RWPE1 (cell line): ENCODE measurements around the gene PLXDC2.

Experiments
- CTCF ChIA-PET: fragments of 350-600 bp; sonication (Branson Sonifier 250); formaldehyde crosslinking; extraction: SDS; loops from one replicate; lab custom pipeline; 2021; lab: Yijun Ruan, JAX
- POLR2A ChIA-PET: fragments of 400-600 bp; formaldehyde crosslinking; extraction: SDS; loops from one replicate; lab custom pipeline; 2020; ENCODE audit warnings: antibody characterized with exemption; ENCODE audit not compliant: low non-redundant PET; lab: Yijun Ruan, JAX
- DNase-seq: peaks from one replicate; pipeline ENCODE4 v3.0.0; 2012; ENCODE audit warnings: low spot score
- H3K27ac ChIP-seq: fragments of 450-650 bp; 2 replicates; pipeline ENCODE4 v1.5.1; 2017
- TF ChIP-seq, protein P1 (sequence below): fragments of 450-650 bp; conservative IDR thresholded peaks from 2 replicates; pipeline ENCODE4 v1.5.1; 2017; ENCODE audit warnings: low read depth, mild to moderate bottlenecking

Gene PLXDC2

DNA sequence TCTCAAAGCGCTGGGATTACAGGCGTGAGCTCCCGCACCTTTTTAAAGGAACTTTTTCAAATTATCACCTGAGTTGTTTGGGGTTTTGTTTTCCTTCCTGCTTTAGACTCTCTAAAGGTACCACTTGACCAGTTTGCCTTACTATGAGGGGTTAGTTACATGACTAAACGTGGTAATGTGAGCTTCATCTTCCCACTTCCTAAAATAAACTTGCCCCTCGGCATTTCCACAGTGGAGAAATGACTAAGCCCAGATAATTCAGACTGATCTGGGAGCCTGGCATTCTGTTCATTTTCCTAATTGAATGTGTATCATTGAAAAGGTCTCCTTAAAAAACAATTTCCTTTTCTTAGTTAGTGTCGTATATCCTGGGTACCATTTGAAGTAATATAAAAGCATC, 163.4 kb downstream of the PLXDC2 start:
- no peak for DNase-seq
- POLR2A ChIA-PET, result no interaction called here
- no peak overlapping the region for H3K27ac ChIP-seq
- CTCF ChIA-PET, result no interaction called here
- TF ChIP-seq, protein P1, sequence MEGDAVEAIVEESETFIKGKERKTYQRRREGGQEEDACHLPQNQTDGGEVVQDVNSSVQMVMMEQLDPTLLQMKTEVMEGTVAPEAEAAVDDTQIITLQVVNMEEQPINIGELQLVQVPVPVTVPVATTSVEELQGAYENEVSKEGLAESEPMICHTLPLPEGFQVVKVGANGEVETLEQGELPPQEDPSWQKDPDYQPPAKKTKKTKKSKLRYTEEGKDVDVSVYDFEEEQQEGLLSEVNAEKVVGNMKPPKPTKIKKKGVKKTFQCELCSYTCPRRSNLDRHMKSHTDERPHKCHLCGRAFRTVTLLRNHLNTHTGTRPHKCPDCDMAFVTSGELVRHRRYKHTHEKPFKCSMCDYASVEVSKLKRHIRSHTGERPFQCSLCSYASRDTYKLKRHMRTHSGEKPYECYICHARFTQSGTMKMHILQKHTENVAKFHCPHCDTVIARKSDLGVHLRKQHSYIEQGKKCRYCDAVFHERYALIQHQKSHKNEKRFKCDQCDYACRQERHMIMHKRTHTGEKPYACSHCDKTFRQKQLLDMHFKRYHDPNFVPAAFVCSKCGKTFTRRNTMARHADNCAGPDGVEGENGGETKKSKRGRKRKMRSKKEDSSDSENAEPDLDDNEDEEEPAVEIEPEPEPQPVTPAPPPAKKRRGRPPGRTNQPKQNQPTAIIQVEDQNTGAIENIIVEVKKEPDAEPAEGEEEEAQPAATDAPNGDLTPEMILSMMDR, result no peak

DNA sequence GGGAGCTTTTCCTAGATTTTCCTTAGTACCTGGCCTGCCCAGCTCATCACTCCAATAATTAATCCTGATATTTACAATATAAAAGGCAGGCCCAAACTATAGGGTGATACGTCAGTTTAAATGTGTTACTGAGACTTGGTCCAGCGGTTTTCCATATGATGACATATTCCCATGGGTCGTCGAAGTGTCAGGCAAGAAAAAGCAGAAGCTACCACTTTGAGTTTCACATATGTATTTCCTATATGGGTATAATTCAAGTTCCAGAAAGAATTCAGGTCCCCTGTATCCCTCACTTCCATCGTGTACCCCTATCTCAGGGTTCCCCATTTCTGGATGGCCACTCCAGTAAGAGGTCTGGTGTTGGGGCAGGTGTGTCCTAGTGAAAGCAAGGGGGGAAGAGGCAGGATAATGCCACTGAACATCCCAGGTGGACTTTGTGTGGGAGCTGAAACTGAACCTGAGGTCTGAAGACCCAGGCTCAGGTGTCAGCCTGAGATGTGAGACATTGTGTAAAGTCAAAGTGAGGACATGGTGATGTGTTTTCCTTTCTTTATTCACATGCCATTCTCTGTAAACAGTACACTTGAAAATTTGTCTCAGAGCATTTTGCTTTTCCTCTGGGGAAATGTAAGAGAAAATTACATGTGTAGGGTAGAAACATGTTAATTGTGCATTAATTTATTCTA, 167.8 kb downstream of the PLXDC2 start:
- no peak for DNase-seq
- CTCF ChIA-PET, result no interaction called here
- H3K27ac ChIP-seq, result no peak overlapping the region
- POLR2A ChIA-PET, result no interaction called here
- TF ChIP-seq, protein P1, result no peak

DNA sequence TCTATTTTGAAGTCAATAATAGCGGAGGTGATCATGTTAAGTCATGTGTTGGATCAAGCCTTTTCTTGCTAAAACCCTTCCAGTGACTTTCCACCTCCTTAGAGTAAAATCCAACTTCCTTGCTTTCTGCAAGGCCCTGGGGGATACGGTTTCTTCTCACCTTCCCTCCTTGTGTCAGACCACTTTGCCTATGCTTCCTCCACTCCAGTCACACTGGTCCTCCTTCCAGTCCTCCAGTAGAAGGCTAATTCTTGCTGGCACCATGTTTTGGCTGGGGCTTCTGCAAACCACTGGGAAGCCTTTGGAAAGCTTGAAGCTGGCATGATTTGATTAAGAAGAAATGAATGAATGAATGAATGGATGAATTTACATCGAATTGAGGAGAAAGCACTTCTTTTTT, 169.5 kb downstream of the PLXDC2 start:
- H3K27ac ChIP-seq, result no peak overlapping the region
- no peak for DNase-seq
- ChIA-PET POLR2A (no interaction called here), CTCF (no interaction called here)
- TF ChIP-seq, protein P1, result no peak

DNA sequence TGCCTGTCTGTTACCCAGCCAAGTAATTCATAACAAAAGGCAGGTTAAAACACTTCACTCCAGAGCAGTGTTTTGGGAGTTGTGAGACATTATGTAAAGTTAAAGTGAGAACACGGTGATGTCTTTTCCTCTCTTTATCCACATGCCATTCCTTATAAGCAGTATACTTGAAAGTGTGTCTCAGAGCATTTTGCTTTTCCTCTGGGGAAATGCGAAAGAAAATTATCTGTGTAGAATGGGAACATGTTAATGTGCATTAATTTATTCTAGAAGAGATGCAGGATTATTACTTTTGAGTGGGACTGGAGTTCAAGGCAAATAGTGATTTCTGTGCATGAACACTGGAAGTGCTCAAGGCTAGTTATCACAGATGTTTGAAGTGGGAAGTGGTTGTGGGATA, 170.4 kb downstream of the PLXDC2 start:
- ChIA-PET CTCF (no interaction called here), POLR2A (no interaction called here)
- TF ChIP-seq, protein P1, result no peak
- no peak overlapping the region for H3K27ac ChIP-seq
- no peak for DNase-seq

DNA sequence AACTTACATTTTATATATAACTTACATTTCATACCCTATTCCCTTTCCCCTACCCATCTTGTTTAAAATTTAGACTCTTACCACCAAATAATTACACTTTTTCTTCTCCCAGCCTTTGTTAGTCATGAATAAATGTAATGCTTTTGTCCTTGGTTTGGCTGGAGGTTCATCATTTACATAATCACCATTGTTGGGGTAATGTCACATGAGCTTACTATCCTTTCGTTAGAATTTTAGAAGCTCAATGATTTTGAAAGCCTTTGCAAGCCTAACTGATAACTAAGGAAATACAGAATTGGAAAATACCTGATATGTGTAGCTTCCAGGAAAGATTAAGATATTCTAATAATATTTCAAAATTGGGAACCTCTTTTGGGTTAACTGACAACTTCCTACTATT, 171.7 kb downstream of the PLXDC2 start:
- CTCF ChIA-PET, result no interaction called here
- POLR2A ChIA-PET, result no interaction called here
- no peak overlapping the region for H3K27ac ChIP-seq
- no peak for DNase-seq
- TF ChIP-seq, protein P1, result no peak

DNA sequence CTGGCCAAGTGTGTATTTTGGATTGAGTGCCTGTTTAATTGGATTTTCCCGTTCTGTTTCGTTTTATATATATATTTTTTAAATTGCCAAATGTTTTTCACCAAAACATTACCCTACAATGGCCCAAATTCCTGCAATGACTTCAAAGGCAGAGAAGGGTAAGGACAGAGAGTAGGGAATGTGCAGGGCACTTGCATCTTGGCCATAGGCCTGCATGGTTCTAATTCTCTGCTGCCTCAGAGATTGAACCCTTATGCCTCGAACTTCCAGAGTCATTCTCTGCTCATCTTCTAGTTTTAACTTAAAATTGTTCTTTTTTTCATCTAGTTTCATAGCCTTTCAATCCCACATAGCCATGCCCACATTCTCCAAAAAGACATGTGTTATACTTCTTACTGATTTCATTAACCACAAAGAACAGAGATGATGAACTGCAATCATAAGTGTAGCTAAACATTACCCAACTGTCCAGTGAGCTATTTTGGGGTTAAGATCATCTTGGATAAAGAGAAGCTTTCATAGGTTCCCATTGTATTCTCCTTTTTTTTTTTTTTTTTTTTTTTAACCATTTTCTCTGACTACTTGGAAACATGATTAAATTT, 177.6 kb downstream of the PLXDC2 start:
- no peak for DNase-seq
- H3K27ac ChIP-seq, result no peak overlapping the region
- TF ChIP-seq, protein P1, result no peak
- POLR2A ChIA-PET, result no interaction called here
- CTCF ChIA-PET, result interaction anchor here (0.7 kb wide), 1 partner anchor 23 kb away, joined by 3 read pairs; no protein-coding TSS in a partner anchor
